ENCODE data around the gene CLIC3. TPM values are rescaled to one million over a fixed set of nuclear protein-coding genes. Genes with fewer than 3 reads are reported as not detected.

CLIC3 gene
- total RNA-seq, 2 donors from 2014 or later = not detected

GRCh38 chr9:136995362-136995761 is 1.0 kb downstream of the CLIC3 start:
- Mint-ChIP-seq H3K9me3 (no peaks in the 10 kb centered on the region), H3K27ac (no peak overlapping the region), H3K36me3 (no peaks in the 10 kb centered on the region)
- no peak for ATAC-seq
- no peak for DNase-seq (ENCODE audit: low spot score in 2 of 2)

- DNase-seq (ENCODE audit: low spot score in 2 of 2) = no peak
- H3K27ac Mint-ChIP-seq = no peak overlapping the region
- no peak for ATAC-seq
- H3K9me3 Mint-ChIP-seq = no peaks in the 10 kb centered on the region
- H3K36me3 Mint-ChIP-seq = no peaks in the 10 kb centered on the region
Observed at GRCh38 chr9:136994888-136995230, 1.5 kb downstream of the CLIC3 start.

DNA sequence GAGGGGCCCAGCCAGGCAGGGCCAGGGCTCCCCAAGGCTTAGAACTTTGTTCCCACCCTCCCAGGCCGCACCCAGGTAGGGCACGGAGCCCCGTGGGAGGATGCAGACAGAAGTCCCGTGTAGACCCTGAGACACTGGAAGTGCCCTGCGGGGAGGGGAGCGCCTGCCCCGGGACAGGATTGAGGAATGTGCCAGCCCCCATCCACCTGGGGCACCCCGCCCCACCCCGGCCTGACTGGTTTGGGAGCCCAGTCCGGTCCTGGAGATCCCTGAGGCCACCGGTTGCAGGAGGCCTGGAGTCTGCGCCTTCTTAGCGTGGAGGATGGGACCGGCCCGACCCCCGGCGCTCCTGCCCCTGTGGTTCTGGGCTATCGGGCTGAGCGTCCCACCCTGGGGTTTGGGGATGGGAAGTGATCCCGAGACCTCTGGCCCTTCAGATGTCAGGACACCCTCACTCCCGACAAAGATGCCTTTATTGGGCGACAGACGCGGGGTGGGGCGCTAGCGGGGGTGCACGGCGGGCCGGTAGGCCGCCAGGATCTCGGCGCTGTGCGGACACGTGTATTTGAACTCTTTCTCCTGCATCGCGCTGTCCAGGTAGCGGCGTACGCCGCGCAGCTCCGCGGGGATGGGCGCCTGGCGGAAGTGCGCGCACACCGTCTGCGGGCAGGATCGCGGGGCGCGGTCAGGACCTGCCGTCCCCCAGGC is 2.0 kb downstream of the CLIC3 start:
- Mint-ChIP-seq H3K27ac (no peak overlapping the region), H3K36me3 (no peaks in the 10 kb centered on the region), H3K9me3 (no peaks in the 10 kb centered on the region)
- ATAC-seq (no peak), DNase-seq (ENCODE audit: low spot score in 2 of 2) (no peak)

- H3K27ac Mint-ChIP-seq = peak overlapping the region; percentile 68 to 71
- H3K36me3 Mint-ChIP-seq = no peaks in the 10 kb centered on the region
- ATAC-seq (no peak), DNase-seq (ENCODE audit: low spot score in 2 of 2) (no peak)
- H3K9me3 Mint-ChIP-seq = no peaks in the 10 kb centered on the region
Observed at GRCh38 chr9:136992819-136993369, 3.5 kb downstream of the CLIC3 start.

DNA sequence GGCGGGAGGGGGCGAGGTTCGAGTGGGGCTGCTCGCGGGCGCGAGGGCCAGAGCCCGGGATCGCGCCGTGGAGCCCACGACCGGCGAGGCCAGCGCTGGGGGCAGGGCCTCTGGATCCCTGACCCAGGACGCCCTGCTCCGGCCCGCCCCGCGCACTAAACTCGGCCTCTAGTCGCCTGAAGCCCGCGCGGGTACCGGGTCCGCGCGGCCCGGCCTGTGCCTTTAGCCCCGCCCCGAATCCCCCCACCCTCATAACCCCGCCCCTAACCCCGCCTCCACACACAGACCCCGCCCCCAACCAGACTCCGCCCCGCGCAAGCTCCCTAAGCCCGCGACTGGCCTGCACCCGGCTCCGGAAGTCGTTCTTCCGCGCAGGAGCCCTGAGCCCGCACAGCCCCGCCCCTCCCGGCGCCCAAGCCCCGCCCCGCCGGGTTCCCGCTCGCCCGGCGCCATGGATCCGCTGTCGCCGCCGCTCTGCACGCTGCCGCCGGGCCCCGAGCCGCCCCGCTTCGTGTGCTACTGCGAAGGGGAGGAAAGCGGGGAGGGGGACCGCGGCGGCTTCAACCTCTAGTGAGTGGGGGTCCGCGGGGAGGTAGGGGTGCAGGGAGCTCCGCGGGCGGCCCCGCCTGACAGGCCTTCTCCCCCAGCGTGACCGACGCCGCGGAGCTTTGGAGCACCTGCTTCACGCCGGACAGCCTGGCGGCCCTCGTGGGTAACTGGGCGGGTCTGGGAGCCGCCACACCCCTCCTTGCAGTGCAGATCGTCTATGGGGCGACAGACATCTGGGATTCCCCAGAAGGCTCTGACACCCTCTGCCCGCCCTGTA is 4.2 kb downstream of the CLIC3 start, which contains the start of gene PAXX:
PAXX (plus strand) TSS at position 430 of the 826 bp plus-strand sequence; CDS start at position 452, 22 bp downstream.
- peak; percentile 91 to 95 for ATAC-seq
- Mint-ChIP-seq H3K27ac (peak within 1 kb of the TSS; percentile 68 to 71), H3K9me3 (no peaks in the 10 kb centered on the region)

GRCh38 chr9:136990242-136990911 is 6.0 kb downstream of the CLIC3 start:
- no peak for ATAC-seq
- Mint-ChIP-seq H3K27ac (peak overlapping the region in 1 of 2 donors; percentile 71), H3K9me3 (no peaks in the 10 kb centered on the region), H3K36me3 (no peaks in the 10 kb centered on the region)
- no peak for DNase-seq (ENCODE audit: low spot score in 2 of 2)

More for the DNA sequence above, 4.2 kb downstream of the CLIC3 start, which contains the start of gene PAXX:
- no peaks in the 10 kb centered on the region for H3K36me3 Mint-ChIP-seq
- DNase-seq (ENCODE audit: low spot score in 2 of 2) = peak; percentile 95 to 98

DNA sequence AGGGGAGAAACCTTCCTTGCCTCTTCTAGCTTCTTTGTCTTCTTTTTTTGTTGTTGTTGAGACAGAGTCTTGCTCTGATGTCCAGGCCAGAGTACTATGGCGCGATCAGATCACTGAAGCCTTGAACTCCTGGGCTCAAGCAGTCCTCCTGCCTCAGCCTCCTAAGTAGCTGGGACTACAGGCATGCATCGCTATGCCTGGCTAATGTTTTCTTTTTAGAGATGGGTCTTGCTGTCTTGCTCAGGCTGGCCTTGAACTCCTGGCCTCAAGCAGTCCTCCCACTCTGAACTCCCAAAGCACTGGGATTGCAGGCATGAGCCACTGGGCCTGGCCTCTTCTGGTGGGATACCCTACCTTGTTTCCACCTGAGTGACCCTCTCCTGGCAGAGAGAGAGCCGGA is 7.5 kb downstream of the CLIC3 start:
- ATAC-seq = no peak
- Mint-ChIP-seq H3K27ac (no peak overlapping the region), H3K36me3 (peaks cover 0 to 3% of the 10 kb centered on the region in 2 donors), H3K9me3 (no peaks in the 10 kb centered on the region)
- DNase-seq (ENCODE audit: low spot score in 2 of 2) = no peak

GRCh38 chr9:136985853-136986252 is 10.5 kb downstream of the CLIC3 start:
- H3K9me3 Mint-ChIP-seq = no peaks in the 10 kb centered on the region
- H3K27ac Mint-ChIP-seq = no peak overlapping the region
- ATAC-seq (no peak), DNase-seq (ENCODE audit: low spot score in 2 of 2) (no peak)
- H3K36me3 Mint-ChIP-seq = peaks cover 0 to 6% of the 10 kb centered on the region in 2 donors

DNA sequence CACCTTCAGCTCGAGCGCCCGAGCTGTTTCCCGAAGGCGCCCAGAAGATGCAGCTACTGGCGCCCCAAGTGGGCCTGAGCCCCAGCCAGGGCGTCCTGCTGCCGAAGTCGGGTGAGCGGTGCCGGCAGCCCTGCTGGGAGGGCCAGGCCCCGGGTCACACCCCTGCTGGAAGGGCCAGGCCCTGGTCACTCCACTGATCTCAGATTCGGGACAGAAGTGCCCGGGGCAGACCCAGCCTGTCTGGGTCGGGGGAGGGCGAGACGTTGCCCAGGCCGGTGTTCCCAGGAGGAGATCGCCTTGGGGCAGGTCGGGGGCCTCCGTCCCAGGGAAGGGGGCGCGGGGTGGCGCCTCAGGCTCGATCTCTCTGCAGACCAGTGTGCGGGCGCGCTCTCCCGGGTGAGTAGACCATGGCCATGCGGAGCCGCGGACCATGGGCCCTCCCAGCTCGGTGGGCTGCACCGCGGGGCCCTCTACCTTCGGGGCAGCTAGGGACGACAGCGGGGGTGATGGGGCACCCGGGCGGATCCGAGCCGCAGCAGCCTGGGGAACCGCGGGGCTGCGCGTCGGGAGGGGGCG is 11.3 kb downstream of the CLIC3 start:
- no peak overlapping the region for H3K27ac Mint-ChIP-seq
- peaks cover 0 to 6% of the 10 kb centered on the region in 2 donors for H3K36me3 Mint-ChIP-seq
- ATAC-seq = no peak
- H3K9me3 Mint-ChIP-seq = no peaks in the 10 kb centered on the region
- no peak for DNase-seq (ENCODE audit: low spot score in 2 of 2)

- Mint-ChIP-seq H3K27ac (no peak overlapping the region), H3K9me3 (no peaks in the 10 kb centered on the region), H3K36me3 (peaks cover 0 to 6% of the 10 kb centered on the region in 2 donors)
- ATAC-seq (no peak), DNase-seq (ENCODE audit: low spot score in 2 of 2) (no peak)
Observed at GRCh38 chr9:136984464-136985026, 11.8 kb downstream of the CLIC3 start.

GRCh38 chr9:136983656-136984314 is 12.6 kb downstream of the CLIC3 start:
- no peak for DNase-seq (ENCODE audit: low spot score in 2 of 2)
- Mint-ChIP-seq H3K36me3 (peaks cover 0 to 6% of the 10 kb centered on the region in 2 donors), H3K9me3 (no peaks in the 10 kb centered on the region), H3K27ac (no peak overlapping the region)
- no peak for ATAC-seq

- Mint-ChIP-seq H3K9me3 (no peaks in the 10 kb centered on the region), H3K36me3 (peaks cover 0 to 6% of the 10 kb centered on the region in 2 donors), H3K27ac (no peak overlapping the region)
- ATAC-seq (no peak), DNase-seq (ENCODE audit: low spot score in 2 of 2) (no peak)
Observed at GRCh38 chr9:136983167-136983566, 13.2 kb downstream of the CLIC3 start.

DNA sequence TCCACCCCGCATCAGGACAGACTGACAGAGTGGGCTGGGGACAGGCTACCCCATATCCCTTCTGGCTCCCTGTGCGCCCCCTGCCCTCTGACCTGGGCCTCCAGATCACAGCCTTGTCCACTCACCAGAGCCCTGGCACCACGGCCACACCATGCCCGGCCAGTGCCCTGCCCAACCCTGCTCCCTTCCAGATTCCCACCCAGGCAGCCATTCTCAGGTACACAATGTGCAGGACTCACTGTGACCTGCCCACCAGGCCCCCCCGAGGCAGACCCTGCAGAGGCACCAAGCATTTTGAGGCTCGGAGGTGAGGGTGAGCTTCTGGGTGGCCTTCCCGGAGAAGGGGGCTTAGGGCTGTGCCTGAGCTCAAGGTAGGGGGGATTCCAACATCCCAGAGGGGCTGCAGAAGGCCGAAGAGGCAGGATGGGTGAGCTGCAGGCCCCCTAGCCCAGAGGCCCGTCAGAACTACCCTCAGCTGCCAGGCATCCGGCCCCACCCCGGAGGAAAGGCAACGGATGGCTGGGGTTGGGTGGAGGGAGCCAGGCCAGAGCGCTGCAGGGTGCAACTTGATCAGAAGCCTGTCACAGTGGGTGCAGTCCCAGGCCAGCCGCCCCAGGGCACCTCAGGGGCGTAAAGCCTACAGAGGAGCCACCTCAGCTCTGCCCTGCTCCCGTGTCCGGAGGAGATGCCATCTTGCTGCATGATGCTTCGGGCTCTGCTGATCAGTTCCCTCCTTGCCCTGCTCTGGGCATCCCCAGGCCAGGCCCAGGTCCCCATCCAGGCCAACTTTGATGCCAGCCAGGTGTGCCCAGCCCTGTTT is 13.9 kb downstream of the CLIC3 start, which contains the start of gene LCNL1:
LCNL1 (plus strand) TSS at position 762 of the 820 bp plus-strand sequence. CDS start 594 bp downstream, outside the sequence.
- ATAC-seq (no peak), DNase-seq (ENCODE audit: low spot score in 2 of 2) (no peak)
- Mint-ChIP-seq H3K9me3 (no peaks in the 10 kb centered on the region), H3K36me3 (peaks cover 0 to 6% of the 10 kb centered on the region in 2 donors), H3K27ac (no peak within 1 kb of the TSS)

GRCh38 chr9:136981588-136982231 is 14.7 kb downstream of the CLIC3 start:
- no peak overlapping the region for H3K27ac Mint-ChIP-seq
- ATAC-seq (no peak), DNase-seq (ENCODE audit: low spot score in 2 of 2) (no peak)
- H3K9me3 Mint-ChIP-seq = no peaks in the 10 kb centered on the region
- H3K36me3 Mint-ChIP-seq = peaks cover 0 to 6% of the 10 kb centered on the region in 2 donors

Measured in activated naive CD4-positive, alpha-beta T cell treated with anti-CD3 and anti-CD28 coated beads, Interleukin-2, amount 50 U/mL, for 72 hours (primary cell).